HEK293T (cell line): ENCODE measurements around the gene AP5Z1.

Experiments used
- CTCF ChIA-PET: fragments of 350-600 bp; formaldehyde crosslinking; extraction: SDS; loops from one replicate; lab custom pipeline; 2021; ENCODE audit warnings: antibody characterized with exemption, inconsistent platforms; lab: Yijun Ruan, JAX
- POLR2A ChIA-PET: fragments of 350-600 bp; formaldehyde crosslinking; extraction: SDS; loops from one replicate; lab custom pipeline; 2020; ENCODE audit warnings: antibody characterized with exemption, inconsistent platforms; lab: Yijun Ruan, JAX
- DNase-seq: peaks from one replicate; pipeline ENCODE4 v3.0.0; 2012; ENCODE audit warnings: mixed read lengths; ENCODE audit errors: extremely low spot score
- ARNT ChIP-seq: fragments of 450-650 bp; IDR thresholded peaks from 2 replicates; pipeline ENCODE4 v1.6.1; 2017; ENCODE audit warnings: mild to moderate bottlenecking
- BHLHE40 ChIP-seq: fragments of 450-650 bp; IDR thresholded peaks from 2 replicates; pipeline ENCODE4 v1.6.1; 2016; ENCODE audit warnings: mild to moderate bottlenecking, moderate library complexity, borderline replicate concordance
- CTBP1 ChIP-seq: fragments of 450-650 bp; IDR thresholded peaks from 2 replicates; pipeline ENCODE4 v1.6.1; 2016; ENCODE audit warnings: borderline replicate concordance
- ELF4 ChIP-seq: fragments of 450-650 bp; IDR thresholded peaks from 2 replicates; pipeline ENCODE4 v1.6.1; 2017; ENCODE audit warnings: antibody characterized with exemption
- FOXA1 ChIP-seq: fragments of 450-650 bp; IDR thresholded peaks from 2 replicates; pipeline ENCODE4 v1.6.1; 2016; ENCODE audit warnings: mild to moderate bottlenecking
- FOXK2 ChIP-seq: fragments of 450-650 bp; IDR thresholded peaks from 2 replicates; pipeline ENCODE4 v1.6.1; 2016; ENCODE audit warnings: mild to moderate bottlenecking
- FOXM1 ChIP-seq: fragments of 450-650 bp; IDR thresholded peaks from 2 replicates; pipeline ENCODE4 v1.6.1; 2017; ENCODE audit warnings: mild to moderate bottlenecking, borderline replicate concordance
- HDGF ChIP-seq: fragments of 450-650 bp; IDR thresholded peaks from 2 replicates; pipeline ENCODE4 v1.6.1; 2017; ENCODE audit warnings: antibody characterized with exemption, borderline replicate concordance
- L3MBTL2 ChIP-seq: fragments of 450-650 bp; conservative IDR thresholded peaks from 2 replicates; pipeline ENCODE4 v1.6.1; 2016; ENCODE audit warnings: mild to moderate bottlenecking
- LEF1 ChIP-seq: fragments of 450-650 bp; IDR thresholded peaks from 2 replicates; pipeline ENCODE4 v1.6.1; 2017; ENCODE audit warnings: mild to moderate bottlenecking, borderline replicate concordance
- NFRKB ChIP-seq: fragments of 450-650 bp; IDR thresholded peaks from 2 replicates; pipeline ENCODE4 v1.6.1; 2016; ENCODE audit warnings: mild to moderate bottlenecking, moderate library complexity
- SP1 ChIP-seq: fragments of 450-650 bp; IDR thresholded peaks from 2 replicates; pipeline ENCODE4 v1.6.1; 2017
- SUZ12 ChIP-seq: fragments of 450-650 bp; IDR thresholded peaks from 2 replicates; pipeline ENCODE4 v1.6.1; 2016; ENCODE audit warnings: mild to moderate bottlenecking
- TARDBP ChIP-seq: fragments of 450-650 bp; IDR thresholded peaks from 2 replicates; pipeline ENCODE4 v1.6.1; 2016
- ZNF384 ChIP-seq: fragments of 450-650 bp; IDR thresholded peaks from 2 replicates; pipeline ENCODE4 v1.6.1; 2016
- TF ChIP-seq, protein P1 (sequence below): fragments of 450-650 bp; IDR thresholded peaks from 2 replicates; pipeline ENCODE4 v1.6.1; 2016

The AP5Z1 gene

DNA sequence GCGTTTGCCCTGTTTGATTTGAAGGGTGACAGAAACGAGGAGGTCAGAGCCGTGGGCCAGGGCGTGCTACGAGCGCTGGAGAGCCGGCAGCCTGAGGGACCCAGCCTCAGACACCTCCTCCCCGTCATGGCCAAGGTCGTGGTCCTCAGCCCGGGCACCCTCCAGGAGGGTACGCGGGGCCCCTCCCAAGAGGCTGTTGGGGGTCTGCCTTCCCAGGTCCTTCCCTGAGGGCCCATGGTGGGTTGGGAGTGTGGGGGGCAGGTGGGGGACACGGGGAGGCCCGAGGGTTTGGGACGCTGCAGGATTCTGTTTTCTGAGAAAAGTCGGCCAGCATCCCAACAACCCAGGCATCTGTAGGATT is 7.8 kb downstream of the AP5Z1 start:
- no peak for TF ChIP-seq FOXM1
- TF ChIP-seq TARDBP, result no peak
- no peak for TF ChIP-seq NFRKB
- no peak for TF ChIP-seq FOXA1
- no peak for TF ChIP-seq SP1
- no peak for TF ChIP-seq CTBP1
- no peak for TF ChIP-seq HDGF
- TF ChIP-seq ZNF384, result no peak
- TF ChIP-seq, protein P1, sequence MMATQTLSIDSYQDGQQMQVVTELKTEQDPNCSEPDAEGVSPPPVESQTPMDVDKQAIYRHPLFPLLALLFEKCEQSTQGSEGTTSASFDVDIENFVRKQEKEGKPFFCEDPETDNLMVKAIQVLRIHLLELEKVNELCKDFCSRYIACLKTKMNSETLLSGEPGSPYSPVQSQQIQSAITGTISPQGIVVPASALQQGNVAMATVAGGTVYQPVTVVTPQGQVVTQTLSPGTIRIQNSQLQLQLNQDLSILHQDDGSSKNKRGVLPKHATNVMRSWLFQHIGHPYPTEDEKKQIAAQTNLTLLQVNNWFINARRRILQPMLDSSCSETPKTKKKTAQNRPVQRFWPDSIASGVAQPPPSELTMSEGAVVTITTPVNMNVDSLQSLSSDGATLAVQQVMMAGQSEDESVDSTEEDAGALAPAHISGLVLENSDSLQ, result no peak
- TF ChIP-seq LEF1, result no peak
- no peak for TF ChIP-seq SUZ12
- no peak for TF ChIP-seq FOXK2
- no peak for TF ChIP-seq ELF4
- TF ChIP-seq L3MBTL2, result no peak
- no peak for TF ChIP-seq BHLHE40
- CTCF ChIA-PET, result no interaction called here
- DNase-seq, result no peak
- POLR2A ChIA-PET, result no interaction called here

- CTCF ChIA-PET, result no interaction called here
- no peak for DNase-seq
- POLR2A ChIA-PET, result interaction anchor here (1.0 kb wide), 1 partner anchor 8 kb away, joined by 3 read pairs; the partner anchor contains the start of gene AP5Z1
- TF ChIP-seq, protein P1, result no peak
- TF ChIP-seq FOXK2 (no peak), SP1 (no peak), LEF1 (no peak), BHLHE40 (no peak), ELF4 (no peak), TARDBP (no peak), L3MBTL2 (no peak), ZNF384 (no peak), FOXA1 (no peak), HDGF (no peak), ARNT (no peak)
Measured at GRCh38 chr7:4783762-4784351, 8.4 kb downstream of the AP5Z1 start.

DNA sequence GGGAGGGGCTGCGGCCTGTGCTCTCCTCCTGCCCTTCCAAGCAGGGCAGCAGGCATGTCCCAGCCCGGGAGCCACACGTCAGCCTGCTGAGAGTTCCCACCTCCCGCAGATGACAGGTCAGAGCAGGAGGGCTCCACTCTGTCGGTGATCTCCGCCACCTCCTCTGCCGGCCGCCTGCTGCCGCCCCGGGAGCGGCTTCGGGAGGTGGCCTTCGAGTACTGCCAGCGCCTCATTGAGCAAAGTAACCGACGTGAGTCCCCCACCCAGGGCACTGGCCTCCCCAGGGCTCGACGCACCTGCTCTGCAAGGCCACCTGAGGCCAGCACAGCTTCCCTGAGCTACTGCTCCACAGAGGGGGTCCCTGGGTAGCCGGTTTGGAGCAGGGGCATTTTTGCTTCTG is 9.4 kb downstream of the AP5Z1 start:
- no peak for TF ChIP-seq ARNT
- no peak for TF ChIP-seq SUZ12
- no peak for TF ChIP-seq LEF1
- TF ChIP-seq TARDBP, result no peak
- TF ChIP-seq CTBP1, result no peak
- TF ChIP-seq ELF4, result no peak
- TF ChIP-seq FOXA1, result no peak
- TF ChIP-seq HDGF, result no peak
- TF ChIP-seq L3MBTL2, result no peak
- no peak for TF ChIP-seq BHLHE40
- no peak for TF ChIP-seq FOXK2
- TF ChIP-seq, protein P1, result no peak
- no peak for TF ChIP-seq SP1
- TF ChIP-seq FOXM1, result no peak
- no peak for TF ChIP-seq ZNF384
- TF ChIP-seq NFRKB, result no peak
- CTCF ChIA-PET, result no interaction called here
- DNase-seq, result no peak
- POLR2A ChIA-PET, result interaction anchor here (1.0 kb wide), 1 partner anchor 9 kb away, joined by 3 read pairs; the partner anchor contains the start of gene AP5Z1

DNA sequence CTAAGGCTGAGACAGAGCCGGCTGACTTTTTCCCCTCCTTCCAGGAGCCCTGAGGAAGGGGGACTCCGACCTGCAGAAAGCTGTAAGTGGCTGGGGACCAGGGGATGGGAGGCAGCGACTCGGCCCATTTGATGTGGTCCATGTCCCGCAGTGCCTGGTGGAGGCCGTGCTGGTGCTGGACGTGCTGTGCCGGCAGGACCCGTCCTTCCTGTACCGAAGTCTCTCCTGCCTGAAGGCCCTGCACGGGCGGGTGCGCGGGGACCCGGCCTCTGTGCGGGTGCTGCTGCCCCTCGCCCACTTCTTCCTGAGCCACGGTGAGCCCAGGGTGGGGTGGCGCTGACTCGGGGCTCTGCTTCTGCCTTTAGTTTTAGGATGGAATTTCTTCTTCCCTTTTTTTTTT is 9.9 kb downstream of the AP5Z1 start:
- TF ChIP-seq L3MBTL2, result no peak
- ChIA-PET CTCF (no interaction called here), POLR2A (no interaction called here)
- no peak for DNase-seq

DNA sequence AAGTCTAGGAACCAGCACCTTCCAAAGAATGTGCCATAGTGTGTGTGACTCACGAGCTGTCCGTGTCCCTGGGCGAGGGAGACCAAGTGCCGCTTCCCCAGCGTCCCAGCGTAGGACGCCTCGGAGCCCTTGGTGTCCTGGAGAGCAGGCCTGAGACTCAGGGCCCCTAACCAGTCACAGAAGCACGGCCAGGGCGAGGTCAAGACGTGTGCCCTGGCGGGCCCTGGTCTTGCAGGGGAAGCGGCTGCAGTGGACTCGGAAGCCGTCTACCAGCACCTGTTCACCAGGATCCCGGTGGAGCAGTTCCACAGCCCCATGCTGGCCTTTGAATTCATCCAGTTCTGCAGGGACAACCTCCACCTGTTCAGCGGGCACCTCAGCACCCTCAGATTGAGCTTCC is 10.6 kb downstream of the AP5Z1 start:
- CTCF ChIA-PET, result no interaction called here
- DNase-seq, result no peak
- no peak for TF ChIP-seq ZNF384
- TF ChIP-seq HDGF, result no peak
- TF ChIP-seq FOXK2, result no peak
- no peak for TF ChIP-seq TARDBP
- TF ChIP-seq ARNT, result no peak
- no peak for TF ChIP-seq LEF1
- no peak for TF ChIP-seq SUZ12
- TF ChIP-seq, protein P1, result no peak
- no peak for TF ChIP-seq L3MBTL2
- TF ChIP-seq BHLHE40, result no peak
- TF ChIP-seq SP1, result no peak
- TF ChIP-seq NFRKB, result no peak
- no peak for TF ChIP-seq FOXM1
- no peak for TF ChIP-seq CTBP1
- POLR2A ChIA-PET, result no interaction called here

- ChIA-PET POLR2A (no interaction called here), CTCF (interaction anchor here (0.7 kb wide), 1 partner anchor 158 kb away, joined by 3 read pairs; no protein-coding TSS in a partner anchor)
- no peak for DNase-seq
- TF ChIP-seq TARDBP (no peak), CTBP1 (no peak), L3MBTL2 (no peak), FOXA1 (no peak), LEF1 (no peak)
Measured at GRCh38 chr7:4787541-4787940, 12.1 kb downstream of the AP5Z1 start.
